CD4-positive, alpha-beta T cell treated with Interleukin-4 for 4 hours (primary cell): ENCODE results near the gene ARMC2.

Experiments used
- DNase-seq: peaks from one replicate; pipeline ENCODE4 v3.0.0-alpha.2; 2020

Gene ARMC2

GRCh38 chr6:108996208-108996607, 148.0 kb downstream of the ARMC2 start:
- DNase-seq, result no peak

GRCh38 chr6:108998485-108998884, 150.3 kb downstream of the ARMC2 start:
- no peak for DNase-seq

- no peak for DNase-seq
Observed at GRCh38 chr6:108999428-108999827, 151.2 kb downstream of the ARMC2 start.

- no peak for DNase-seq
Observed at GRCh38 chr6:109000289-109000688, 152.1 kb downstream of the ARMC2 start.

- DNase-seq, result no peak
Observed at GRCh38 chr6:109001291-109001894, 153.2 kb downstream of the ARMC2 start.

- DNase-seq, result no peak
Observed at GRCh38 chr6:109002051-109002697, 154.0 kb downstream of the ARMC2 start.

- no peak for DNase-seq
Observed at GRCh38 chr6:109002882-109003281, 154.7 kb downstream of the ARMC2 start.

GRCh38 chr6:109006818-109007217, 158.6 kb downstream of the ARMC2 start:
- no peak for DNase-seq

GRCh38 chr6:109007521-109007920, 159.3 kb downstream of the ARMC2 start:
- DNase-seq, result no peak

GRCh38 chr6:109008054-109008453, 159.8 kb downstream of the ARMC2 start:
- DNase-seq, result no peak

- DNase-seq, result peak; percentile 29
Observed at GRCh38 chr6:109008537-109009235, 160.5 kb downstream of the ARMC2 start.

GRCh38 chr6:109009236-109009961, 161.2 kb downstream of the ARMC2 start:
- peak; percentile 88 for DNase-seq

- no peak for DNase-seq
Observed at GRCh38 chr6:109009962-109010704, 161.9 kb downstream of the ARMC2 start.

- DNase-seq, result no peak
Observed at GRCh38 chr6:109010705-109011102, 162.5 kb downstream of the ARMC2 start.

- DNase-seq, result peak; percentile 28
Observed at GRCh38 chr6:109013656-109014305, 165.6 kb downstream of the ARMC2 start.

- no peak for DNase-seq
Observed at GRCh38 chr6:109014606-109015005, 166.4 kb downstream of the ARMC2 start.

- DNase-seq, result no peak
Observed at GRCh38 chr6:109015176-109015575, 167.0 kb downstream of the ARMC2 start.

GRCh38 chr6:109019911-109020310, 171.7 kb downstream of the ARMC2 start:
- DNase-seq, result peak; percentile 77

- no peak for DNase-seq
Observed at GRCh38 chr6:109021870-109022269, 173.6 kb downstream of the ARMC2 start.

- DNase-seq, result no peak
Observed at GRCh38 chr6:109023356-109023925, 175.2 kb downstream of the ARMC2 start.
